HG02588 (cell line): Measurements from ENCODE around the gene CRTC1.
"Not testable (repeated sequence)": the region's sequence is repeated elsewhere in the genome, so short reads cannot be mapped to it uniquely, and the experiment has no call there.

Experiments
- ATAC-seq: cut with Tn5 transposase; IDR thresholded peaks from one replicate; pipeline ENCODE4 v1.9.1; 2021; ENCODE audit warnings: mild to moderate bottlenecking, moderate library complexity; ENCODE audit not compliant: unreplicated experiment

The CRTC1 gene

GRCh38 chr19:18725841-18726770 lies 42.6 kb downstream of the CRTC1 start:
- ATAC-seq, result no peak

DNA sequence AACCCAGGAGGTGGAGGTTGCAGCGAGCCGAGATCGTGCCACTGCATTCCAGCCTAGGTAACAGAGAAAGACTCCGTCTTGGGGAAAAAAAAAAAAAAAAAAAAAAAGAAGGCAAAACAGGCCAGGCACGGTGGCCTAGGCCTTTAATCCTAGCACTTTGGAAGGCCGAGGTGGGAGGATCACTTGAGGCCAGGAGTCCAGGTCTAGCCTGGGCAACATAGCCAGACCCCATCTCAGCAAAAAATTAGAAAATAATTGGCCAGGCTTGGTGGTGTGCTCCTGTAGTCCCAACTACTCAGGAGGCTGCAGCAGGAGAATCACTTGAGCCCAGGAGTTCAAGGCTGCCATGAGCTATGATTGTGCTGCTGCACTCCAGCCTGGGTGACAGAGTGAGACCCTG lies 43.4 kb downstream of the CRTC1 start:
- no peak for ATAC-seq

- not testable (repeated sequence) for ATAC-seq
Observed at GRCh38 chr19:18727602-18728001, 44.1 kb downstream of the CRTC1 start.

- no peak for ATAC-seq
Observed at GRCh38 chr19:18729933-18730530, 46.6 kb downstream of the CRTC1 start.

DNA sequence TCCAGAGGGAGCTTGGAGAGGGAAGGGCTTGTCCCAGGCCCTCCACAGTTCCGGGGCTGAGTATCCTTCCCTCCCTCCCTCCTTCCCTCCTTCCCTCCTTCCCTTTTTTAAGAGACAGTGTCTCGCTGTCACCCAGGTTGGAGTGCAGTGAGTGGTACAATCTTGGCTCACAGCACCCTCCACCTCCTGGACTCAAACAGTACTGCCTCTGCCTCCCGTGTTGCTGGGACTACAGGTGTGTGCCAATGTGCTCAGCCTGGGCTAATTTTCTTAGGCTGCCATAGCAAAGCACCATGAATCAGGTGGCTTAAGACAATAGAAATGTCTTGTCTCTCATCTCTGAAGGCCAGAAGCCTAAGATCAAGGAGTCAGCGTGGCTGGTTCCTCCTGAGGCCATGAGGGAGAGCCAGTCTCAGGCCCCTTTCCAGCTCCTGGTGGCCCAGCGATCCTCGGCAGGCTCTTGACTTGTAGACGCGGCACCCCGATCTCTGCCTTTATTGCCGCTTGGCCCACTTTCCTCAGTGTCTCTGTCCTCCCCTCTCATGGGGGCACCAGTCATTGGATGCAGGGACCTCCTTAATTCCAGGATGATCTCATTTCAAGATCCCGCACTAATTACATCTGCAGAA lies 47.5 kb downstream of the CRTC1 start:
- ATAC-seq, result no peak

DNA sequence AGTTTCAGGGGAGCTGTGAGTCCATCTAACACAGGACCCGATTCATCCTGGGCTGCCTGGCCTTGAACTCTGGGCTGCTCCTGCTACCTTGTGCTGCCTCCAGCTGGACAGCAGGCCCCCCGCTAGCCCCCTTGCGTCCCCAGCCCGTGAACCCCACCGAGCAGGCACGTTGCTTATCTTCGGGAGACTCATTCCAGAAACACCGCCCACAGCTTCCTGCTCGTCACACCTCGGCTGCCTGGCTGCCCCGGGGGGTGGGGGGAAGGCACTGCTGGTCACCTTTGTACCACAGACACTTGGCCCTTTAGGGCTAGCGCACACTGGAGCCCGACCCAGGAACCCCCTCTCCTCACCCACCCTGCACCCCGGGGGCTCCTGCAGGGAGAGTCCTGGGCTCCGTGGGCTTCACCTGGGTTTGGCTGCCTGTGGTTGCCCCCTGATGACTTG lies 48.1 kb downstream of the CRTC1 start:
- no peak for ATAC-seq

DNA sequence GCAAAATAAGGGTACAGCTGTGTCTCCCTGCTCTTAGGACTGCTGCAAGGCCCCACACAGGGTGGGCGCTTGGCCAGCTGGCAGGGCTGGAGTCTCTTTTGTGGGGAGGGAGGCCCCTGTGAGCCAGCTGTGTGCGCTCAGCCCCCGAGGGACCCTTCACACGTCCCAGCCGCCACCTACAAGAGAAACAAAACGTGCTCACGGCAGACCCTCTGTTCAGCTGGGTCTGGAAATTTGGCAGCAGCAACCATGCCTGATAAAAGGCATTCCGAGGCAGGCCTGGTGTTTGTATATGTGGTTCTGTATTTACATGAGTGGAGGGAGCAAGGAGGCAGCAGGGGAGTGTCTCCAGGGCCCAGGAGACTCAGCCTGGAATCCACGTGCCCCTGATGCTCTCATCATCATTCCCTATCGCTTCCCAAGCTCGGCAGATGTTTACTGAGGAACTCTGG lies 49.7 kb downstream of the CRTC1 start:
- no peak for ATAC-seq

DNA sequence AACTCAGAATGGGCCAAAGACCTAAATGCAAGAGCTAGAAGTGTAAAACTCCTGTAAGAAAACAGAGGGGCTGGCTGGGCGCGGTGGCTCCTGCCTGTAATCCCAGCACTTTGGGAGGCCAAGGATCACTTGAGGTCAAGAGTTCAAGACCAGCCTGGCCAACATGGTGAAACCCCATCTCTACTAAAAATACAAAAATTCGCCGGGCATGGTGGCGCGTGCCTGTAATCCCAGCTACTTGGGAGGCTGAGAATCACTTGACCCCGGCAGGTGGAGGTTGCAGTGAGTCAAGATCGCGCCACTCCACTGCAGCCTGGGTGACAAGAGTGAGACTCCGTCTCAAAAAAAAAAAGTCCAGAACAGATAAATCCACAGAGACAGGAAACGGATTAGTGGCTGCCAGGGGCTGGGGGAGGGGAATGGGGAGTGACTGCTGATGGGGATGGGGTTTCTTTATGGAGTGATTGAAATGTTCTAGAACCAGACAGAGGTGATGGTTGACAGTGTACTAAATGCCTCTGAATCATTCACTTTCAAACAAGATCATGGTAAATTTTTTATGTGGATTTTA lies 50.4 kb downstream of the CRTC1 start:
- ATAC-seq, result not testable (repeated sequence)

- ATAC-seq, result no peak
Observed at GRCh38 chr19:18735324-18735723, 51.8 kb downstream of the CRTC1 start.

DNA sequence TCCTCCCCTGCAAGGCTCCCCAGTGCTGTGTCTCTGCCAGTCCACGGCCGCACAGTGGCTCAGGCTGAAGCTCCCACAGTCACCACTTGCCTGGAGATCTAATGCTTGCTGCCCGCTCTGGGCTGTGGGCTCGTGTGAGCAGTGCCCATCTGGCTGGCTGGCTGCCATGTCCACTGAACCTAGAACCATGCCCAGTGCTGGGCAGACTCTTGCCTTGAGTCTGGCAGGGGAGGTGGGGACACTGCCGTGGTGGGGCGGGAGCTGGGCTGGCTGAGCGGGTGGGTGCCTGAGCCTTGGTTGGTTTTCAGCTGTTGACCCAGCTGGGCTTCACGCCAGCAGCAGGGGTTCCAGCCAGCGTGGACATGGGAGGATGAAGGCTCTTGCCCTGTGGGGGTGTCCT lies 52.3 kb downstream of the CRTC1 start:
- ATAC-seq, result no peak

DNA sequence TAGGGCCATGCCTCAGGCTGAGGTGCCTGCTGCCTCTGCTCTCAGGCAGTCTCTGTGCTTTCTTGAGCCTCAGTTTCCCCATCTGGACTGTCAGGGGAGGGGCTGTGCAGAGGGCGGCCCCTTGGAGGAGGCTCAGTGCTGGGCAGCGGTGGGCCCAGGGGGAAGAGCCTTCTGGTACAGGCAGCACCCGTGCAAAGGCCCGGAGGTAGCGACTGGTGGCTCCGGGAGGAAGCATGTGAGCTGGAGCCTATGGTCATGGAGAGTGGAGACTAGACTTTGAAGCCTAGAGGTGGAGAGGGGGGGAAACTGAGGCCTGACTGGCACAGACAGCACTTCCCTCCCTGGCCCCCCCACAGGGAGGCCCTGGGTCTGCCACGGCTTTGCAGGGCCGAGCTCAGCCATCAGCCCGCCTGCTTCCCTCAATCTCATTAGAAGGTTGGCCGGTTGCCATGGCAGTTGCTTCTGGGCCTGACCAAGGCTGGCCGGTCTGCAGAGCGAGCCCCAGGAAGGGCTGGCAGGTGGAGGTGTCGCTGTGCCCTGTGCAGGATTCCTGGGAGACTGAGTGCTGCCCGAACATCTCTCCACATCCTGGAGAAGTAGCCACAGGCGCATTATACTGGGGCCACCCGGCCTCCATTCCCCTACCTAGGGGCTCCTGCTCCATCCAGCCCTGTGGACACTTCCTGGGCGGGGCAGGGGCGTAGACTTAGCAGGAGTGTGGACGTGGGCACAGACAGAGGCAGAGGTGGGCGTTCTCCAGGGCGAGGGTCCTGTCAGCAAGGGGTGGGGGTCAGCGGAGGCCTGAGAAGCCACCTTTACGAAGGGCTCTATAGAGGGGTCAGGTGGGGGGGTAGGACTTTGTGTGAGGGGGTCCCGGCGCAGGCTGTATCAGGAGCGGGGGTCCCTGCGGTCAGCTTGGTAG lies 53.2 kb downstream of the CRTC1 start:
- ATAC-seq, result no peak

DNA sequence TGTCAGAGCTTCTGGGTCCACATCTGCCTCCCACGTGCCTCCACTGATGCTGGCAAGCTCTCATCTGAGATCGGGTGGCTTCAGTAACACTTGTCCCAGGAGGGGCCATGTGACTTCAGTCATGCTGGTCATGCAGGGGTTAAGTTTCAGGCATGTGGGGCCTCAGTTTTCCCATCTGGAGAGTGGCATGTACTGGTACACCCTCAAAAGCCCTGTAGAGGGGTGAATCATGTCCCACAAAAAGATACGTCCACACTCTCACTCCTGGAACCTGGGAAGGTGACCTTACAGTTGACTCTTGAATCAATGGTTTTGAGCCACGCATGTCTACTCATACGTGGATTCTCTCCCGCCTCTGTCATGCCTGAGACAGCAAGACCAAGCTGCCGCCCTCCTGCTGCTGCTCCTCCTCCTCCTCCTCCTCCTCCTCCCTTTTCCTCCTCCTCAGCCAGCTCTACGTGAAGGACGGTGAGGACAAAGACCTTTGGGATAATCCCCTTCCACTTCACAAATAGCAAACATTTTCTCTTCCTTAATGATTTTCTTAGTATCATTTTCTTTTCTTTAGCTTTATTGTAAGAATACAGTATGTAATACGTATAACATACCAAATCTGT lies 54.0 kb downstream of the CRTC1 start:
- ATAC-seq, result no peak

DNA sequence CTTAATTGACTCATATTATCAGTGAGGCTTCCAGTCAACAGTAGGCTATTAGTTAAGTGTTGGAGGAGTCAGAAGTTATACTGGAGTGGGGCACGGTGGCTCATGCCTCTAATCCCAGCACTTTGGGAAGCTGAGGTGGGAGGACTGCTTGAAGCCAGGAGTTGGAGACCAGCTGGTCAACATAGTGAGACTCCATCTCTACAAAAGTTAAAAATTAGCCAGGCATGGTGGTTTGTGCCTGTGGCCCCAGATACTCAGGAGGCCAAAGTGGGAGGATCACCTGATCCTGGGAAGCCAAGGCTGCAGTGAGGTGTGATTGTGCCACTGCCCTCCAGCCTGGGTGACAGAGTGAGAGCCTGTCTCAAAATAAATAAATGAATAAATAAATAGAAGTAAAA lies 54.5 kb downstream of the CRTC1 start:
- ATAC-seq, result no peak

DNA sequence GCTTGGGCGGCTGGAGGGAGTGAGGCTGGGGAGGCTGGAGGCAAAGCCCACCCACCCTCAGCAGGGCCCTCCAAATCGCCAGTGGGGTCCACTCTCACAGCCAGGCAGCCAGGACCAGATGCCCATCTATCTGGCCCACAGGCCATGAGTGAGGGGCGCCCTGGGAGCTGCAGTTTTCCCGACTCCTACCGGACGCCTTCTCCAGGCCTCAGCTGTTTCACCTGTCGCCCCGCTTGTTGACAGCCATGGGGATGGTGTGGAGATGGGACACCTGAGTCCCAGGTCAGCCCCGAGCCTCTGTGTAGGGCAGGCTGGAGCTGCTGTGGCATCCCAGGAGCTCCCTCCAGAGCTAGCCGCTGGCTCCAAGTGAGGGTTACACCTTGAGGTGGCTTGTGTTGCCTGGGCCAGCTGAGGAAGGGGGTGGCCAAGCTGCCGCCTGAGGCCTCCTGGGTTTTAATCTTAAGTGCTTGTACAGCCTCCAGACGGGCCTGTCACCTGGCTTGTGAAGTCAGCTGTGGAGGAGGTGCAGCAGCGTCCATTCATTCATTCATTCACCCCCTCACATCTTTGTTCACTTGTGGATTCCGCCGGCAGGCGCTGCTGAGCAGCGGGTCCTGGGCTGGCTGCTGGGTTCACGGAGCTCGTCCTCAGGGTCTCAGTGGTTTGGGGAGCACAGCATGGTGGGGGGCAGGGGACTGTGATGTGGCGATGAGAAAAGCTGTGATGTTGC lies 55.6 kb downstream of the CRTC1 start:
- ATAC-seq, result no peak

GRCh38 chr19:18741124-18742121 lies 57.9 kb downstream of the CRTC1 start:
- ATAC-seq, result no peak

DNA sequence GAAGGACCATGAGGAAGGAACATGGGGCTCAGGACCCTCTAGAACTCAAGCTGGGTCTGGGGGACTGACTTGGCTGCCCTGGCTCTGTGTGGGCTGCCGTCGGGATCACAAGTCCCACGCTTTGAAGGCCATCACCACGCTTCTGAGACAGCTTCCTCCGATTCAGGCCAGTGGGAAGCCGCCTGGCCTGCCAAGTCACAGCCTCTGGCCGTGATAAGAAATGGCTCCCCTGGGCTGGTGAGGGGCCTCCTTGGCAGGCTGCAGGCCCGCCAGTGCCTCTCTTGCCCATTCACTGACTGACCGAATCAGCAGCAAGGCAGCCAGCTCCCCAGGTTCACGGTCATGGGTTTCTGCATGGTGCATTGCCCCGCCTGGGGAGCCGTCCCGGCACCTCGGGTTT lies 58.8 kb downstream of the CRTC1 start:
- no peak for ATAC-seq

DNA sequence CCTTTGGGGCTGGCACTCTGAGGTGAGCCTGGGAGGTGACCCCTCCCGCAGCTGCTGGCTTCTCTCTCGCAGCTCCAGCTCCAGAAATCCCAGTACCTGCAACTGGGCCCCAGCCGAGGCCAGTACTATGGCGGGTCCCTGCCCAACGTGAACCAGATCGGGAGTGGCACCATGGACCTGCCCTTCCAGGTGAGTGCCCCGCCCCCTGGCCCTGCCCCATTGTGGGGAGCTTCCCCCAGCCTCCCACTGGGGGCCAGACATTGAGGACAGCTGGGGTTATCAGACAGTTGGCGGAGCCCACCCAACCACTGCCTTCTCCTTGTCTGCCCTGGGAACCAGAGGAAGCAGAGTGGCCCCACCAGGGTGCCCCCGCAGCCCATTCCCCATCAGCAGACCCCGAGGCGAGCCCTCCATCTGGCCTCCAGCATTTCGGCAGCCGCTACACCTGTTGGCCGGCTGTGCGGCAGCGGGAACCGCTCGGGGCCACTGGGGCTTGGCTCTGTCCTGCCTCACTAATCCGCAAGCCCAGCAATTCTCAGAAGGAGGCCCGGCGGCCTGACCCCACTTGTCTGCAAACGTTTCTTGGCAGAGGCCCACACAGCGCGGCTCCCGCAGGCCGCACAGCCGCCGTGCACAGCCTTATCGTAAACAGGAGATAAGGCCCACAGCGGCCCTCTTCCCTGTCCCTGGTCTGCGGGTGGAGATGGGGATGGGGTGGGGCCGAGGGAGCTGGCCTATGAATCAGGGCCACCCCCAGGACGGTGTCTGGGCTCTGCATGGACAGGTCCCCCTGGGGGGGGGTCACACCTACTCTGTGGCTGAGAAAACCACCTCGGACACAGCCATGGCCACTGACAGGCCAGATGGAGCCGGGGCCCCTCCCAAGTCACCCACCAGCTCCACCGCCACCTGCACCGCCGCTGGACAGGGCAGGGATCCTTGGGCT lies 59.6 kb downstream of the CRTC1 start:
- no peak for ATAC-seq
